SK-N-MC (cell line): ENCODE measurements around the gene FEV.

Experiments
- EZH2 ChIP-seq: fragments of 200-600 bp; sonication (generic); IDR thresholded peaks from one replicate; pipeline ENCODE4 v1.6.1; 2017; ENCODE audit warnings: antibody characterized with exemption
- FOXP2 ChIP-seq: optimal IDR thresholded peaks from 2 replicates; pipeline ENCODE3; 2011; ENCODE audit warnings: mild to moderate bottlenecking, moderate library complexity; ENCODE audit not compliant: insufficient read depth; ENCODE audit errors: extremely low read length, control extremely low read depth

DNA sequence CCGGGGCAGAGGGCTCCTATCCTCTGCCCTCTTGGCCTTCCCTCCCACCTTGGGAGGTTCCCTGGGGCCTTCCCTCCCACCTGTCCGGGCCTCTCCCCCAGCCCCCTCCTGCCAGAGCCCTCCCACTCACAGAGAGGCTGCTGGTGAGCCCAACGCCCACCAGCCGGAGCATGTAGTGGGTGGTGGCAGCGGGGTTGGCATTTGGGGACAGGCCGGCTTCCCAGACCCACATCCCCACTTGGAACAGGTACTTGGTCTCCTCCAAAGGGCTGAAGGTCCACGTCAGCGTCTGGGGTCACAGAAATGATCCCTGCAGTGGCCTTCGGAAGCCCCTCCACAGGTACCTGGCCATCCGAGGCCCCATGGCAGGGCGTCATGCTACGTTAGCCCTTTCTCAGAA lies 37.1 kb upstream of the FEV start:
- TF ChIP-seq EZH2 (no peak), FOXP2 (no peak)
